Prostate gland (tissue), 2 donors: ENCODE results near the gene ZNF365.

Source experiments
- POLR2A ChIP-seq: fragments of 450-650 bp; IDR thresholded peaks from one replicate; pipeline ENCODE4 v1.6.1; 2016; ENCODE audit warnings: antibody characterized with exemption, mild to moderate bottlenecking
- POLR2AphosphoS5 ChIP-seq: sonication (generic); formaldehyde crosslinking; IDR thresholded peaks from one replicate; pipeline ENCODE4 v1.6.1; 2017; ENCODE audit warnings: antibody characterized with exemption
- TF ChIP-seq, protein P1 (sequence below), 4 experiments: fragments of 200-600 bp in 2 of 4; fragments of 450-650 bp in 2 of 4; sonication (generic) in 2 of 4; IDR thresholded peaks; 1 replicate in 3 of 4; 2 replicates in 1 of 4; pipeline ENCODE4 v1.5.1; 2016 to 2019; ENCODE audit warnings: antibody characterized with exemption in 4 of 4, mild to moderate bottlenecking in 2 of 4, moderate library complexity in 2 of 4

DNA sequence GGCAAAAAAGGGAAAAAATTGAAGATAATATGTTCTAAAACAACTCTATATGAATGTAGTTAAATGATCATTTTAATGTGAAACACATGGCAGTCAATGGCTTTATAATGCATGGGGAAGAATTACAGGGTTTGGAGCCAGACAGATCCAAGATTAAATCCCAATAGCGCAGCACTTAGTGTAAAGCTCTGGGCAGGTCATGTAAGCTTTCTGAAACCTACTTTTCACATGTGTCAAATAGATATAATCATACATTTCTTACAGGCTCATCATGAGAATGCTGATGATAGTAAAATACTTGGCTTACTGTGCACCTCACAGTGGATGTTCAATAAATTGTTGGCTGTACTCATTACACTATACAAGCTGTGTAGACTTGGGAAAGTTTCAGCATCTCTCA lies 48.0 kb upstream of the ZNF365 start:
- TF ChIP-seq, protein P1, sequence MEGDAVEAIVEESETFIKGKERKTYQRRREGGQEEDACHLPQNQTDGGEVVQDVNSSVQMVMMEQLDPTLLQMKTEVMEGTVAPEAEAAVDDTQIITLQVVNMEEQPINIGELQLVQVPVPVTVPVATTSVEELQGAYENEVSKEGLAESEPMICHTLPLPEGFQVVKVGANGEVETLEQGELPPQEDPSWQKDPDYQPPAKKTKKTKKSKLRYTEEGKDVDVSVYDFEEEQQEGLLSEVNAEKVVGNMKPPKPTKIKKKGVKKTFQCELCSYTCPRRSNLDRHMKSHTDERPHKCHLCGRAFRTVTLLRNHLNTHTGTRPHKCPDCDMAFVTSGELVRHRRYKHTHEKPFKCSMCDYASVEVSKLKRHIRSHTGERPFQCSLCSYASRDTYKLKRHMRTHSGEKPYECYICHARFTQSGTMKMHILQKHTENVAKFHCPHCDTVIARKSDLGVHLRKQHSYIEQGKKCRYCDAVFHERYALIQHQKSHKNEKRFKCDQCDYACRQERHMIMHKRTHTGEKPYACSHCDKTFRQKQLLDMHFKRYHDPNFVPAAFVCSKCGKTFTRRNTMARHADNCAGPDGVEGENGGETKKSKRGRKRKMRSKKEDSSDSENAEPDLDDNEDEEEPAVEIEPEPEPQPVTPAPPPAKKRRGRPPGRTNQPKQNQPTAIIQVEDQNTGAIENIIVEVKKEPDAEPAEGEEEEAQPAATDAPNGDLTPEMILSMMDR (IDR thresholded peaks at IDR 0.05): no peak
- TF ChIP-seq POLR2AphosphoS5: no peak
- no peak for TF ChIP-seq POLR2A
